IPS-11a (cell line): ENCODE data around the gene OR1E1.
"Not testable (repeated sequence)": the region's sequence is repeated elsewhere in the genome, so short reads cannot be mapped to it uniquely, and the experiment has no call there.

ENCODE experiments used
- H3K4me3 ChIP-seq: one replicate; pipeline ENCODE4 v1.5.1; 2013; ENCODE audit warnings: low read depth, low read length, control low read depth

Gene OR1E1

GRCh38 chr17:3398310-3398709 lies at the start of gene OR1E1:
Gene OR1E1, minus strand, starts transcription at chr17:3398410. Its CDS starts 0 bp downstream, at chr17:3398410.
- no peak within 1 kb of the TSS for H3K4me3 ChIP-seq

- no peak overlapping the region for H3K4me3 ChIP-seq
Observed at GRCh38 chr17:3447625-3448024, 49.4 kb upstream of the OR1E1 start.

GRCh38 chr17:3440451-3440850 lies 42.2 kb upstream of the OR1E1 start:
- H3K4me3 ChIP-seq = no peak overlapping the region

- H3K4me3 ChIP-seq = no peak overlapping the region
Observed at GRCh38 chr17:3438368-3438767, 40.2 kb upstream of the OR1E1 start.

GRCh38 chr17:3433741-3434140 lies 35.5 kb upstream of the OR1E1 start, which contains the start of gene OR1E2:
Gene OR1E2, minus strand, starts transcription at chr17:3433841. Its CDS starts 0 bp downstream, at chr17:3433841.
- no peak within 1 kb of the TSS for H3K4me3 ChIP-seq

GRCh38 chr17:3433215-3433614 lies 35.0 kb upstream of the OR1E1 start:
- H3K4me3 ChIP-seq = not testable (repeated sequence)

- H3K4me3 ChIP-seq = no peak overlapping the region
Observed at GRCh38 chr17:3418222-3418621, 20.0 kb upstream of the OR1E1 start.

- no peak overlapping the region for H3K4me3 ChIP-seq
Observed at GRCh38 chr17:3415610-3416009, 17.4 kb upstream of the OR1E1 start.

- not testable (repeated sequence) for H3K4me3 ChIP-seq
Observed at GRCh38 chr17:3412216-3412615, 14.0 kb upstream of the OR1E1 start.

GRCh38 chr17:3411070-3411469 lies 12.9 kb upstream of the OR1E1 start, which contains the start of gene OR3A3:
Gene OR3A3, plus strand, starts transcription at chr17:3411370.
- no peak within 1 kb of the TSS for H3K4me3 ChIP-seq

GRCh38 chr17:3403856-3404255 lies 5.6 kb upstream of the OR1E1 start:
- H3K4me3 ChIP-seq = not testable (repeated sequence)

GRCh38 chr17:3401786-3402185 lies 3.6 kb upstream of the OR1E1 start:
- no peak overlapping the region for H3K4me3 ChIP-seq

- H3K4me3 ChIP-seq = no peak overlapping the region
Observed at GRCh38 chr17:3400055-3400454, 1.8 kb upstream of the OR1E1 start.

- H3K4me3 ChIP-seq = not testable (repeated sequence)
Observed at GRCh38 chr17:3397801-3398200, 409 bp downstream of the OR1E1 start.

- no peak overlapping the region for H3K4me3 ChIP-seq
Observed at GRCh38 chr17:3389791-3390190, 8.4 kb downstream of the OR1E1 start.

GRCh38 chr17:3385869-3386816 lies 12.1 kb downstream of the OR1E1 start, which contains the start of gene OR3A2:
Gene OR3A2, minus strand, starts transcription at chr17:3386308.
- no peak within 1 kb of the TSS for H3K4me3 ChIP-seq

- no peak overlapping the region for H3K4me3 ChIP-seq
Observed at GRCh38 chr17:3381957-3382356, 16.3 kb downstream of the OR1E1 start.

GRCh38 chr17:3378321-3378720 lies 19.9 kb downstream of the OR1E1 start:
- H3K4me3 ChIP-seq = no peak overlapping the region

- not testable (repeated sequence) for H3K4me3 ChIP-seq
Observed at GRCh38 chr17:3371167-3371566, 27.0 kb downstream of the OR1E1 start.
